UCSD-AML1 (cell line): ENCODE data around the gene ASIC4.

Experiments used
- DNase-seq: peaks from one replicate; lab custom pipeline; 2025; ENCODE audit not compliant: unreplicated experiment; lab: John Stamatoyannopoulos, UW

Gene ASIC4

DNA sequence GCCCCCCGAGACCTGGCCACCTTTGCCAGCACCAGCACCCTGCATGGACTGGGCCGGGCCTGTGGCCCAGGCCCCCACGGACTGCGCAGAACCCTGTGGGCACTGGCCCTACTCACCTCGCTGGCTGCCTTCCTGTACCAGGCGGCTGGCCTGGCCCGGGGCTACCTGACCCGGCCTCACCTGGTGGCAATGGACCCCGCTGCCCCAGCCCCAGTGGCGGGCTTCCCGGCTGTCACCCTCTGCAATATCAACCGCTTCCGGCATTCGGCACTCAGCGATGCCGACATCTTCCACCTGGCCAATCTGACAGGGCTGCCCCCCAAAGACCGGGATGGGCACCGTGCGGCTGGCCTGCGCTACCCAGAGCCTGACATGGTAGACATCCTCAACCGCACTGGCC is 554 bp downstream of the ASIC4 start:
- no peak for DNase-seq

- no peak for DNase-seq
These were observed 1.8 kb downstream of the ASIC4 start for GRCh38 chr2:219515874-219516629.

DNA sequence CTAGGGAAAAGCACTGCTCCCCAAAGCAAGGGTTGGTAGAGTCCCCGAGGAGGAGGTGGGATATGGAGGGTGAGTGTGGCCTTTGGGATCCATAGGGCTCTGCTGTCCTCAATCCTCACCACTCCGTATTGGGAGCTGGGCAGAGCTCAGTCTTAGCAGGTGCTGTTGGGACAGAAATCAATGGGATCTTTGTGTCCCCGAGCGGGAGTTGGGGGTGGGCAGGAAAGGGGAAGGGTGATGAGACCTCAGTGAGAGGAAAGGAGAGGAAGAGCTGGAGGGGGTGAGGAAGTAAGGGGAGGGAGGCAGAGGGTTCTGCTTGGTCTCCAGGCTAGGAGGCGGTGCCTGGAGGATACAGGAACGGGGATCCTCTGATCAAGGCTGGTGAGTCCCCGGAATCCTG is 2.6 kb downstream of the ASIC4 start:
- DNase-seq = no peak

DNA sequence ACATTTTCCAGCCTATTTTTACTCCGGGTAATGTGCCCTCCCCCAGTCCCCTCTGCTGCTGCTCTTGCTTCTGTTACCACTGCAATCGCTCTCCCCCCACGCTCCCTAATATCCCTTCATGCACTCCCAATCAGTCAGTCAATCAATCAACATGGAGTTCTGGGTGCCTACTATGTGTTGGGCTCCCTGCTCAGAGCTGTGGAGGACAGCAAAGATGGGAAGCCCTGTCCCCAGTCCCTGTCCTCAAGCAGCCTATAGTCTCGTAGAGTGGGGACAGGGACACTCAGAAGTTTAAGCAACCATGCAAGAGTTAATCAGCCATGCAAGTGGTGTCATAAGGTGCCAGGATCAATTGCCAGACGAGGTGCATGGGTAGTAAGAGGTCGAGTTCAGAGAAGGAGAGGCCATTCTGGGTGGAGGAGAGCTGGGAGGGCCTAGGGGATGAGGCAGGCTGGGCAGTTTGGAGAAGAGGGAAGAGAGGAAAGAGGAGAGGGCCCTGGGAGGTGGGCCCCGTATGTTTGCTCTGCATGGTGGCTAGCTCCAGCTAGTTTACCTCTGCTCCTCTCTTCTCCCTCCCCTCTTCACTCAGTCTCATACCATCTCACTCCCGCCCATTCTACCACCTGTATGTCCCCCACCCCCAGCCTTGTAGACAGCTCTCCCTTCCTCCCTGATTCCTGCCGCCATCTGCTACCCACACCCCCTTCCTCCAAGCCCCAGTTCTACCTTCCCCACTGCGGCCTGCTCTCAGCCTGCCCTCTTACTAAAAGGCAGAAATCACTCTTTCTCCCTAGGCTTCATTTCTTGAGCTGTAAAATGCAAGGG is 3.9 kb downstream of the ASIC4 start:
- no peak for DNase-seq

- DNase-seq = no peak
These were observed 5.2 kb downstream of the ASIC4 start for GRCh38 chr2:219519526-219519916.

- no peak for DNase-seq
These were observed 5.8 kb downstream of the ASIC4 start for GRCh38 chr2:219520079-219520478.

DNA sequence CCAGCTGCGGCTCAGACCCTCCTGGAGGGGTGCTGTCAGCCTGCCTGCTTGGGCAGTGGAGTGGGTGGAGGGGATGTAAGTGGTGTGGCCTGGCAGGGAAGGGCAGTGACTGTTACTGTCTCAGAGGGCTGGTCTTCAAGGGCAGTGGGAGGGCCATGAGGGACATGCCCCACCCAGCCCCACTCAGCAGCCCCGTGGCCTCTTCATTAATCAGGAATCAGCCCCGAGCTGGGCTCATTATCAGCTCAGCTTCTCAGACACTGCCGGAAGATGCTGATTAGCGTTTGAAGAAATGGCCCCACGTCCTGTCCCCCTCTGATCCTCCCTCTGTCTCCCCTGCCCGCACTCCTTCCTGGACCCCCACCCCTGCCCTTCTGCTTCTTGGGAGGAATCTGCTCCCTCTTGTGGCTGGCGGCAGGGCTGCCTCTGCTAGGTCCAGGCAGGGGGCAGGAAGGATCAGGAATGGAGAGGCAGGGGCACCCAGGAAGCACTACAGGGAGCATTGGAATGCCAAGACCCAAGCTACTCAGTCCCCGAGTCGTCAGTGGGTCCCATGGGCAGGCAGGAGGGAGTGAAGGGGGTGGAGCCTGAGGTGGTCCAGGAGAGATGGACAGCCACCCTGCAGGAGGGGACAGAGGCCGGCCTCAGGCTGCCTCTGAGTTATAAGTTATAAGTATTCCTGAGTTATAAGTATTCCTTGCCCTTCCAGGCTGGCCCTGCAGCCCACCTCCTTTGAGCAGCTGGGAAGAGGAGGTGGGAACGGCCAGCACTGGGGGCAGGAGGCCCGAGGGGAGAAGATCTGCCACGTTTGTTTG is 7.0 kb downstream of the ASIC4 start:
- DNase-seq = peak; percentile 58

- DNase-seq = no peak
These were observed 8.1 kb downstream of the ASIC4 start for GRCh38 chr2:219522111-219523030.

DNA sequence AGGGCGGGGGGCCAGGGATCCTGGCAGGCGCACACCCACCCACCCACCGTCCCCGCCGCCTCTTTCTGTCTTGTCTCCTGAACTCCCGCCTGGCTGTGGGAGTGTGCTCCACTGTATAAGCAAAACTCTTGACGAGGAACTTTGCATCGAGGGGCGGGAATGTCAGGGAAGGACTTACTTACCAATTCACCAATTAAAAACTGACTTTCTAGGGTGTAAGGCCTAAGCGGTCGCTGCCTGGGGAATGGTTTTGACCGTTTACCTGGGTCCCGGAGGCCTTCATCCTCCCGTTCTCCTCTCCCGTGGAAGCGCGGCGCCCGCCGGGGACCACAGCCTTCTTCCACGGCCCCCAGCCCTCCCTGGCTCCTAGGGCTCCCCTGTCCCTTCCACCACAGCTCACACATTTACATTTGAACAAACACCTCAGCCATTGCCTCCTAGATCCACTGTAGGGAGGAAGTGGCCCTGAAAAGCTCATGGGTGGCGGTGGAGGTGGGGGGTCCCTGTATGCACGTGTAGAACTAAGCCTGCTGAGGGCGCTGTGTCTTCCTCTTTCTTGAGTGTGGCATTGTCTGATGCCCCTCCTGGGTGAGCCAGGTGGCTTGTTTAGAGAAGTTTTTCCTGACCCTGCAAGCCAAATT is 8.9 kb downstream of the ASIC4 start:
- DNase-seq = no peak

DNA sequence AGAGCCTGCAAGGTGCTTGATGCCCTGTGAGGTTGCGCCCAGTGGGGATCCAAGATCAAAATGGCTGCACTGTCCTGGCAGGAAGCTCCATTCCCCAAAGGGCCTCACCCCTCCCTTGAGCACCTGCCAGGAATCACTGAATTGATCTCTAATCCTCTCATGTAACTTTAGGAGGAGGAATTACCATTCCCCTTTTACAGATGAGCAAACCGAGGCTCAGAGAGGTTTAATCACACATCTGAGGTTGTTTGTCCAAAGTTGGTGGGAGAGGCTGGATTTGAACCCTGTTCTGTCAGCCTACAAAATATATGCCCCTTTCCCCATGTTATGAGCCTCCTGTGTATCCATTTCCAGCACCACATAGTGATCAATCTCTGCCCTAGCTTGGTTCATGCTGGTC is 10.5 kb downstream of the ASIC4 start:
- no peak for DNase-seq

GRCh38 chr2:219525533-219526232 is 11.4 kb downstream of the ASIC4 start:
- DNase-seq = peak; percentile 17

- no peak for DNase-seq
These were observed 12.2 kb downstream of the ASIC4 start for GRCh38 chr2:219526320-219527075.

DNA sequence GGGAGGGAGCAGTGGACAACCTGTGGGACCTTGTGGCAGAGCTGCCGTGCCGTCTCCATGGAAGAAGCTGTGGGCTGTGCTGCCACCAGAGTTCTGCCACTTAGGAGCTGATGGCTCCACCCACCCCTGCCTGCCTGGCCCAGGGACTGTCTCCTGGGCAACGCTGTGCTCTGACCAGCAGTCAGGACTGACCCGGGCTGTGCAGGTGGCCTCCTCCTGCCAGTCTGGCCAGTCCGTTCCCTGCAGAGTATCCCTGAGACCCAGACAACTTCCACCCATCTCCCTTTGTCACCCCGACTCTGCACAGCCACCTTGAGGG is 12.8 kb downstream of the ASIC4 start:
- DNase-seq = no peak

DNA sequence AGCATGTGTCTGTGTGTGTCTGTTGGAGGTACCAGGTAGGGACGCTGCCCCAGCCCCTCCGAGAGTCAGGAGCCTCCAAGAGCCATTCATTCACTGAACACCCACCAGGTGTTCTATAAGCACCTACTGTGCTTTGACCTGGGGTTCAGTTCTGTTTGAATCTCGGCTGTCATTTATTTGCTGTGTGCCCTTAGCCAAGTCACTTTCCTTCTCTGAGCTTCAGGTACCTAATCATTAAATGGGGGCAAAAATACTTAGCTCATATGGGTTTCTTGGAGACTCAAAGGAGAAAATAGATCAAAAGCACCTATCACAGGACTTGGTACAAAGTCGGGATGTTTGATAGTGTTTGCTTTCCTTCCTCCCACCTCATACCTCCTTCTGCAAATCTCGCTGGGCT is 13.2 kb downstream of the ASIC4 start:
- DNase-seq = no peak

GRCh38 chr2:219530048-219530963 is 16.0 kb downstream of the ASIC4 start:
- peak; percentile 84 for DNase-seq

DNA sequence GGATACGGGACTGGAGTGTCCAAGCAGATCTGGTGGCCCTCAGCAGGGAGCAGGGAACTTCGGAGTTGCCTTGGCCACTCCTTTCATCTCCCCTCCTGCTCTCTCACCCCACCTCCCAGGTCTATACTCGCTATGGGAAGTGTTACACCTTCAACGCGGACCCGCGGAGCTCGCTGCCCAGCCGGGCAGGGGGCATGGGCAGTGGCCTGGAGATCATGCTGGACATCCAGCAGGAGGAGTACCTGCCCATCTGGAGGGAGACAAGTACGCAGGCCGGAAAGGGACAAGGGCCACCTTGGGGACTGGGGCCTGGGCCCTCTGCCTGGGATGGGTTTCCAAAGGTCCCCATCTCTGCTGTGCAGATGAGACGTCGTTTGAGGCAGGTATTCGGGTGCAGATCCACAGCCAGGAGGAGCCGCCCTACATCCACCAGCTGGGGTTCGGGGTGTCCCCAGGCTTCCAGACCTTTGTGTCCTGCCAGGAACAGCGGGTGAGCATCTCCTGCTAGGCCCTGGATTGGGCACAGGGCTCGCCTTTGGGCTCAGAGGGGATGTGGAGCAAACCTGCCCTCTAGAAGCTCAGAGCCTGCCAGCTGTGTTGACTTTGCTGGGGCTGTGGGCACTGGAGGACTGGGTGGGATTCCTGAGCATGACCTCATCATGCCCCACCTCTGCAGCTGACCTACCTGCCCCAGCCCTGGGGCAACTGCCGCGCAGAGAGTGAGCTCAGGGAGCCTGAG is 17.5 kb downstream of the ASIC4 start:
- DNase-seq = no peak

DNA sequence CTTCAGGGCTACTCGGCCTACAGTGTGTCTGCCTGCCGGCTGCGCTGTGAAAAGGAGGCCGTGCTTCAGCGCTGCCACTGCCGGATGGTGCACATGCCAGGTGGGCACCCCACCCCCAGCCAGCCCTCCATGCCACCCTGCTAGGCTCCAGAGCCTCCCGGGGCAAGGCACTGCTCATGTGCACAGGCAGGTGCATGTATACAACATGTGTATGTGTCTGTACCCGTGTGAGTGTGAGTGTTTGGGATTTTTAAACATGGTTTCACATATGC is 18.0 kb downstream of the ASIC4 start:
- no peak for DNase-seq
